ENCODE results near the gene ARMC9.
"Not testable (repeated sequence)": the region's sequence is repeated elsewhere in the genome, so short reads cannot be mapped to it uniquely, and the experiment has no call there.

Gene ARMC9

GRCh38 chr2:231184319-231184718, 14.1 kb upstream of the ARMC9 start:
- no peak for DNase-seq

GRCh38 chr2:231185050-231185725, 13.2 kb upstream of the ARMC9 start:
- no peak for DNase-seq

- no peak for DNase-seq
Measured at GRCh38 chr2:231185886-231186285, 12.5 kb upstream of the ARMC9 start.

- no peak for DNase-seq
Measured at GRCh38 chr2:231186325-231186724, 12.1 kb upstream of the ARMC9 start.

GRCh38 chr2:231187736-231188505, 10.5 kb upstream of the ARMC9 start:
- DNase-seq, result peak; percentile 30

- DNase-seq, result no peak
Measured at GRCh38 chr2:231188506-231189170, 9.8 kb upstream of the ARMC9 start.

GRCh38 chr2:231189171-231189530, 9.3 kb upstream of the ARMC9 start:
- DNase-seq, result no peak

- no peak for DNase-seq
Measured at GRCh38 chr2:231189571-231190495, 8.6 kb upstream of the ARMC9 start.

GRCh38 chr2:231190531-231191197, 7.8 kb upstream of the ARMC9 start:
- DNase-seq, result peak; percentile 39

GRCh38 chr2:231191896-231192872, 6.2 kb upstream of the ARMC9 start:
- peak; percentile 83 for DNase-seq

- DNase-seq, result no peak
Measured at GRCh38 chr2:231193216-231193615, 5.2 kb upstream of the ARMC9 start.

- no peak for DNase-seq
Measured at GRCh38 chr2:231196592-231196991, 1.8 kb upstream of the ARMC9 start.

GRCh38 chr2:231197196-231197595, 1.2 kb upstream of the ARMC9 start:
- DNase-seq, result not testable (repeated sequence)

- DNase-seq, result no peak
Measured at GRCh38 chr2:231197706-231198290, 633 bp upstream of the ARMC9 start.

- DNase-seq, result peak; percentile 63
Measured at GRCh38 chr2:231199219-231199618, 788 bp downstream of the ARMC9 start.

- peak; percentile 70 for DNase-seq
Measured at GRCh38 chr2:231200805-231201474, 2.5 kb downstream of the ARMC9 start.

- no peak for DNase-seq
Measured at GRCh38 chr2:231201475-231201814, 3.0 kb downstream of the ARMC9 start.

GRCh38 chr2:231203087-231203486, 4.7 kb downstream of the ARMC9 start:
- DNase-seq, result no peak

- DNase-seq, result no peak
Measured at GRCh38 chr2:231204146-231204545, 5.7 kb downstream of the ARMC9 start.

- DNase-seq, result no peak
Measured at GRCh38 chr2:231204581-231204980, 6.2 kb downstream of the ARMC9 start.
